H9 (cell line): ENCODE data around the gene NSD1. TPM values are rescaled to one million over a fixed set of nuclear protein-coding genes. Genes with fewer than 3 reads are reported as not detected.

Experiments
- DNase-seq: peaks from one replicate; pipeline ENCODE4 v3.0.0-alpha.2; 2017
- H2AFZ ChIP-seq: one replicate; pipeline ENCODE4 v1.6.1; 2013; ENCODE audit warnings: mild to moderate bottlenecking, low read length, control low read depth, moderate library complexity
- H2AK5ac ChIP-seq: 2 replicates; pipeline ENCODE4 v1.6.1; 2013; ENCODE audit warnings: low read length, control low read depth, mixed read lengths; ENCODE audit not compliant: insufficient read length
- H2BK120ac ChIP-seq: one replicate; pipeline ENCODE4 v1.6.1; 2013; ENCODE audit warnings: low read depth, mild to moderate bottlenecking, low read length, control low read depth, inconsistent platforms; ENCODE audit not compliant: poor library complexity, severe bottlenecking
- H2BK12ac ChIP-seq: 2 replicates; pipeline ENCODE4 v1.6.1; 2013; ENCODE audit warnings: low read length, control low read depth, mixed read lengths, low read depth; ENCODE audit not compliant: insufficient read length
- H2BK15ac ChIP-seq: 2 replicates; pipeline ENCODE4 v1.6.1; 2013; ENCODE audit warnings: low read depth, low read length, control low read depth
- H2BK20ac ChIP-seq: one replicate; pipeline ENCODE4 v1.6.1; 2013; ENCODE audit warnings: low read depth, mild to moderate bottlenecking, low read length, control low read depth, inconsistent platforms; ENCODE audit not compliant: poor library complexity, severe bottlenecking
- H2BK5ac ChIP-seq: 2 replicates; pipeline ENCODE4 v1.6.1; 2013; ENCODE audit warnings: low read length, control low read depth, mixed read lengths; ENCODE audit not compliant: insufficient read length
- H3K14ac ChIP-seq: 2 replicates; pipeline ENCODE4 v1.6.1; 2013; ENCODE audit warnings: low read length, control low read depth; ENCODE audit not compliant: insufficient read depth
- H3K18ac ChIP-seq: 2 replicates; pipeline ENCODE4 v1.6.1; 2013; ENCODE audit warnings: low read depth, mild to moderate bottlenecking, mixed read lengths, low read length, control low read depth; ENCODE audit not compliant: insufficient read length
- H3K23ac ChIP-seq: 2 replicates; pipeline ENCODE4 v1.6.1; 2013; ENCODE audit warnings: low read length, control low read depth, mixed read lengths, low read depth; ENCODE audit not compliant: insufficient read length
- H3K23me2 ChIP-seq: 2 replicates; pipeline ENCODE4 v1.6.1; 2013; ENCODE audit warnings: low read depth, mild to moderate bottlenecking, mixed read lengths, low read length, control low read depth; ENCODE audit not compliant: insufficient read length, poor library complexity, severe bottlenecking
- H3K27ac ChIP-seq: 2 replicates; pipeline ENCODE4 v1.5.1; 2013; ENCODE audit warnings: low read length, control low read depth, mixed read lengths, low read depth; ENCODE audit not compliant: insufficient read length
- H3K27me3 ChIP-seq: 2 replicates; pipeline ENCODE4 v1.6.1; 2013; ENCODE audit warnings: low read length, control low read depth, inconsistent platforms; ENCODE audit not compliant: insufficient read depth
- H3K4ac ChIP-seq: 2 replicates; pipeline ENCODE4 v1.6.1; 2013; ENCODE audit warnings: low read depth, mild to moderate bottlenecking, control low read depth, inconsistent platforms, low read length, moderate library complexity
- H3K4me1 ChIP-seq: 2 replicates; pipeline ENCODE4 v1.6.1; 2013; ENCODE audit warnings: low read length, control low read depth, inconsistent platforms; ENCODE audit not compliant: insufficient read depth
- H3K4me2 ChIP-seq: 2 replicates; pipeline ENCODE4 v1.6.1; 2013; ENCODE audit warnings: low read length, control low read depth, mixed read lengths; ENCODE audit not compliant: insufficient read length, insufficient read depth
- H3K56ac ChIP-seq: 2 replicates; pipeline ENCODE4 v1.6.1; 2013; ENCODE audit warnings: low read depth, mild to moderate bottlenecking, mixed read lengths, low read length, control low read depth; ENCODE audit not compliant: insufficient read length
- H3K79me1 ChIP-seq: 2 replicates; pipeline ENCODE4 v1.6.1; 2013; ENCODE audit warnings: low read depth, mild to moderate bottlenecking, moderate library complexity, low read length, control low read depth, inconsistent platforms; ENCODE audit not compliant: insufficient read depth, poor library complexity, severe bottlenecking
- H3K79me2 ChIP-seq: 2 replicates; pipeline ENCODE4 v1.6.1; 2013; ENCODE audit warnings: low read length, control low read depth, inconsistent platforms; ENCODE audit not compliant: insufficient read depth
- H3K9ac ChIP-seq: 2 replicates; pipeline ENCODE4 v1.6.1; 2013; ENCODE audit warnings: low read length, control low read depth, mixed read lengths; ENCODE audit not compliant: insufficient read length; ENCODE audit errors: extremely low read depth
- H3K9me3 ChIP-seq: one replicate; pipeline ENCODE4 v1.6.1; 2013; ENCODE audit warnings: low read depth, low read length, inconsistent platforms; ENCODE audit not compliant: control insufficient read depth
- H3T11ph ChIP-seq: one replicate; pipeline ENCODE4 v1.6.1; 2013; ENCODE audit warnings: mild to moderate bottlenecking, low read length, control low read depth, inconsistent platforms
- H4K20me1 ChIP-seq: one replicate; pipeline ENCODE4 v1.6.1; 2013; ENCODE audit not compliant: control insufficient read depth, insufficient read length, insufficient read depth
- H4K5ac ChIP-seq: 2 replicates; pipeline ENCODE4 v1.6.1; 2013; ENCODE audit warnings: low read depth, mild to moderate bottlenecking, mixed read lengths, low read length, control low read depth; ENCODE audit not compliant: insufficient read length
- H4K8ac ChIP-seq: replicated peaks from 2 replicates; pipeline ENCODE4 v1.6.1; 2013; ENCODE audit warnings: low read length, control low read depth, mixed read lengths, low read depth; ENCODE audit not compliant: insufficient read length
- H4K91ac ChIP-seq: 2 replicates; pipeline ENCODE4 v1.6.1; 2013; ENCODE audit warnings: low read depth, mild to moderate bottlenecking, moderate library complexity, mixed read lengths, low read length, control low read depth; ENCODE audit not compliant: insufficient read length
- H3K27ac Mint-ChIP-seq, 3 experiments: 2 replicates in 2 of 3; 3 replicates in 1 of 3; pipeline ENCODE4 v1.8.0; 2020 to 2021; ENCODE audit warnings: mixed read lengths in 3 of 3, mild to moderate bottlenecking in 1 of 3, moderate library complexity in 1 of 3
- H3K27me3 Mint-ChIP-seq: 2 replicates; pipeline ENCODE4 v1.8.0; 2021; ENCODE audit warnings: low read depth, mild to moderate bottlenecking, moderate library complexity, mixed read lengths
- H3K36me3 Mint-ChIP-seq, 3 experiments: 2 replicates in 2 of 3; 3 replicates in 1 of 3; pipeline ENCODE4 v1.8.0; 2020 to 2021; ENCODE audit warnings: low read depth in 3 of 3, mixed read lengths in 3 of 3; ENCODE audit not compliant: insufficient read depth in 1 of 3
- H3K4me1 Mint-ChIP-seq, 2 experiments: 2 replicates each; pipeline ENCODE4 v1.8.0; 2020; ENCODE audit warnings: mixed read lengths in 2 of 2
- H3K4me3 Mint-ChIP-seq, 2 experiments: 2 replicates in 1 of 2; 3 replicates in 1 of 2; pipeline ENCODE4 v1.8.0; 2020 to 2021; ENCODE audit warnings: mild to moderate bottlenecking in 2 of 2, mixed read lengths in 2 of 2, moderate library complexity in 1 of 2
- H3K9me3 Mint-ChIP-seq, 2 experiments: 2 replicates in 1 of 2; 3 replicates in 1 of 2; pipeline ENCODE4 v1.8.0; 2020; ENCODE audit warnings: mild to moderate bottlenecking in 2 of 2, mixed read lengths in 2 of 2, moderate library complexity in 1 of 2
- CTCF ChIP-seq: fragments of 200-600 bp; sonication (generic); conservative IDR thresholded peaks from 3 replicates; pipeline ENCODE4 v1.8.0; 2021; ENCODE audit warnings: antibody characterized with exemption, mild to moderate bottlenecking
- WGBS: extraction: QIAGEN DNeasy Blood & Tissue Kit; methylation state at CpG from one replicate; pipeline ENCODE4 v1.1.7; 2013; ENCODE audit warnings: missing lambda C conversion rate, low lambda C conversion rate, mixed read lengths; ENCODE audit not compliant: insufficient read length; ENCODE audit errors: extremely low coverage; 5-methylcytosine and 5-hydroxymethylcytosine counted together
- total RNA-seq: library from RNA; stranded (reverse); gene quantifications from 2 replicates; pipeline ENCODE4 v1.2.1, GENCODE V29; 2021

NSD1 gene
- total RNA-seq, 1 experiment from 2014 or later = 213 TPM

GRCh38 chr5:177311723-177312648 is 178.4 kb downstream of the NSD1 start, which contains the start of gene MXD3:
Gene MXD3 (minus strand): TSS chr5:177311898. CDS start chr5:177311830, 68 bp downstream.
- peak within 1 kb of the TSS; percentile 98 for H3K14ac ChIP-seq
- peaks cover 5% of the 10 kb centered on the region for H4K20me1 ChIP-seq
- no peak within 1 kb of the TSS for H2BK5ac ChIP-seq
- H3K27ac ChIP-seq = no peak within 1 kb of the TSS
- no peak within 1 kb of the TSS for H3K23ac ChIP-seq
- H3K4me2 ChIP-seq = peak within 1 kb of the TSS; percentile 88
- no peaks in the 10 kb centered on the region for H3K9me3 Mint-ChIP-seq
- no CpG with 5 or more reads among the region's 78 CpGs for WGBS
- H2BK12ac ChIP-seq = no peak within 1 kb of the TSS
- H4K8ac ChIP-seq = no peak within 1 kb of the TSS
- H3K79me2 ChIP-seq = no peaks in the 10 kb centered on the region
- peaks cover 14% of the 10 kb centered on the region for H3K23me2 ChIP-seq
- no peak within 1 kb of the TSS for H2BK120ac ChIP-seq
- DNase-seq = peak; percentile 99
- TF ChIP-seq CTCF = no peak
- H3K4me1 Mint-ChIP-seq = peaks cover 15 to 20% of the 10 kb centered on the region in 2 experiments
- no peaks in the 10 kb centered on the region for H3K9me3 ChIP-seq
- H2BK15ac ChIP-seq = no peak within 1 kb of the TSS
- no peaks in the 10 kb centered on the region for H3K4me1 ChIP-seq
- peak within 1 kb of the TSS; percentile 99 for H3K18ac ChIP-seq
- no peak within 1 kb of the TSS; the same call in 1 of the 2 replicates for H3K4ac ChIP-seq
- H3K27ac Mint-ChIP-seq = peak within 1 kb of the TSS; percentile 82 to 97 (median 93); a peak in 5 of 7 replicates
- no peak within 1 kb of the TSS for H2BK20ac ChIP-seq
- no peak within 1 kb of the TSS for H3K56ac ChIP-seq
- H3K9ac ChIP-seq = peak within 1 kb of the TSS; percentile 77
- H3K36me3 Mint-ChIP-seq = peaks cover under 1 to 6% (median 2%) of the 10 kb centered on the region in 3 experiments
- no peak within 1 kb of the TSS for H4K5ac ChIP-seq
- no peak within 1 kb of the TSS for H3T11ph ChIP-seq
- peak within 1 kb of the TSS; percentile 76 to 88 for H3K4me3 Mint-ChIP-seq
- H3K27me3 ChIP-seq = no peaks in the 10 kb centered on the region
- no peak within 1 kb of the TSS for H2AK5ac ChIP-seq
- no peaks in the 10 kb centered on the region; the same call in 1 of the 2 replicates for H3K27me3 Mint-ChIP-seq
- no peaks in the 10 kb centered on the region for H3K79me1 ChIP-seq
- H4K91ac ChIP-seq = no peak within 1 kb of the TSS
- H2AFZ ChIP-seq = no peak within 1 kb of the TSS
